ENCODE measurements around the gene SORBS2. TPM values are rescaled to one million over a fixed set of nuclear protein-coding genes. Genes with fewer than 3 reads are reported as not detected.
A peak's percentile ranks its signal among the peaks of the same experiment; 100 is the strongest.

SORBS2 gene
- 28.9 TPM for polyA plus RNA-seq (2013, experiment 1 of 2; ENCODE audit: insufficient read length)
- 23.9 TPM for polyA plus RNA-seq (2013, experiment 2 of 2; ENCODE audit: insufficient read length)

GRCh38 chr4:185811509-185812364, at the start of gene SORBS2:
TSS of gene SORBS2 (minus strand) at chr4:185812194. CDS start at chr4:185690571, 121,623 bp downstream.
- peak; percentile 13 for DNase-seq

GRCh38 chr4:185859111-185859510, 47.1 kb upstream of the SORBS2 start:
- no peak for DNase-seq

- peak; percentile 74 for DNase-seq
Measured at GRCh38 chr4:185857561-185857960, 45.6 kb upstream of the SORBS2 start.

GRCh38 chr4:185853841-185854240, 41.8 kb upstream of the SORBS2 start:
- DNase-seq, result no peak

DNA sequence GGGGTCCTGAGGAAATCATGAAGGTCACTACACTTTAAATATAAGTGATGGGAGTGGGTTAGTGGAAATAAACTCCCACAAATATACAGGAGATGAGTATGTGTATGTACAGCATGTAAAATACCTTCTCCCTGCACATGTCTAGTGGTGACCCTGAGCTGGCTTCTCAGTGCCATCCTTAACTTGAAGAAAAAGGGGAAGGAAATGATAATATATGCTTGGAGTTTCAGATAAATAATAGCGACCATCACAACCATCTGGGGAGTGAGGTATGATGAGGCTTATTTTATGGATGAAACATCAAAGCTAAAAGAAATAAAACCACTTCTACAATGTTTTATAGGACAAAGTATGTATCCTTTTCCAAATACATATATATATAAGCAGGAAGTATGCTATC, 41.0 kb upstream of the SORBS2 start:
- DNase-seq, result no peak

DNA sequence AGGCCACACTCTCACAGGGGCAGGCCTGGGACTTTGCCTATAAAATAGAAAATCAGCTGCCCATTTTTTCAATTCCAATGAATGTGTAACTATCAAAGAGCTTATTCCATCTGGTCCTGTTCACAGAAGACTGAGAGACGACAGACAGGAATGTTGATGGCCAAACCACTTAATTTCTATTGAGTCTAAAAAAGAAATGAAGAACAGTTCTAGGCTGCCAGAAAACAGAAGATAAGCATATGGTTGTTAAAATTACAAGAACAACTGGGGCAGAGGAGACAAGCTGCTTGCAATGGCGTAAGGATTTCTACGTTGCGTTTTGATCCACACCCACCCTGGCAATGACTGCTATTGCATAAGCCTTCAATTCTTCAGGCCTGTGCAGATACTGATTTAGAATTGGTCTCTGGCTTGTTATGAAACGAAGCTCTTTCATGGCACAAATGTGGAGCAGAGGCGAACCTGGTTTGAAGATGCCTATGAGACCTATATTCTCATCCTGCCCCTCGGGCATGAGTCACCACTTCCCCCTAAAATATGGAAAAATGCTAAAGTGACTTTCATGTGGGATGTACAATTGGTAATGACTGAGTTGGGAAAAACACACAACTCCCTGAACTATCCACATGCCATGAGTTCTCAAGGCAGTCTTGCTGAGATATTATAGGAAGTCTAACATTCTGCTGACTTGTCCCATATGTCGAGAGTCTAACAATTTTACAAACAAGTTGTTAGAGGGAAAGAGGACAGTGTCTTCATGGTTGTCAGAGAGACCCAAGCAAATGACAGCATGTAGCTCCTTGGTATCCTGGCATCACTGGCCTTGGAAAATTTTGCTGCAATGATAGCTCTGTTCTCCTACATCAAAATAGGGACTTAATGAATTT, 37.9 kb upstream of the SORBS2 start:
- DNase-seq, result peak; percentile 75

DNA sequence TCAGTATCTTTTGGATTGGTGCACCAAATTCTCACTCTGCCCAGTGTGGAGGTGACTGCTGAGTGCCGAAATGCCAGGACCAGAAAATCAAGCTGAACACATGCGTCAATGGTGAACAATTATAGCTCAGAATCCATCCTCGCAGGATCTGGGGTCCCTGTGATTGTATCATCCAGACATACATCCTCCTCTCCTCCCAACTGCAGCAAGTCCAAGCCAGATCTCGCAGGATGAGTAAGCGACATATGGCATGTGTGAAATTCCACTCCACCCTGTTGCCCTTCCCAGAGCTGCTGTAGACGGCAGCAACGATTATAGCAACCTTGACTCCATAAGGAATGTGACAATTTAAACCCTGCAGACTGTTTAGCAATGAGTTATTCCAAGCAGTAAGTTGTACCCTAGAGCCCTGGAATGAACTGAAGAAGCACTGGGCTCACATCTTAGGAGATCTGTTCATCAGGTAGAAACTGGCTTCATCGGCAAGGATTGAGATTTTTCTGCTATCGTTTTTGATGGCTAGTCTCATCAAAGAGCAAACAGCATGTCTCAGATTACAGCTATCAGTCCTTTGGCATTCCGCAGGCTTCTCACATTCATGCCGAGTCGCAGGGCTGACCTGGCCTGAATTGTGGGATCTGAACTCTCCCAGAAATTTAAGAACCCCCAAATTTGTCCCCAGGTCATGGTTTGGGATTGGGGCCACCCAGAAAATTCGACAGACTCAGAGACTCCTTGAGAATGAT, 35.5 kb upstream of the SORBS2 start:
- DNase-seq, result peak; percentile 98

DNA sequence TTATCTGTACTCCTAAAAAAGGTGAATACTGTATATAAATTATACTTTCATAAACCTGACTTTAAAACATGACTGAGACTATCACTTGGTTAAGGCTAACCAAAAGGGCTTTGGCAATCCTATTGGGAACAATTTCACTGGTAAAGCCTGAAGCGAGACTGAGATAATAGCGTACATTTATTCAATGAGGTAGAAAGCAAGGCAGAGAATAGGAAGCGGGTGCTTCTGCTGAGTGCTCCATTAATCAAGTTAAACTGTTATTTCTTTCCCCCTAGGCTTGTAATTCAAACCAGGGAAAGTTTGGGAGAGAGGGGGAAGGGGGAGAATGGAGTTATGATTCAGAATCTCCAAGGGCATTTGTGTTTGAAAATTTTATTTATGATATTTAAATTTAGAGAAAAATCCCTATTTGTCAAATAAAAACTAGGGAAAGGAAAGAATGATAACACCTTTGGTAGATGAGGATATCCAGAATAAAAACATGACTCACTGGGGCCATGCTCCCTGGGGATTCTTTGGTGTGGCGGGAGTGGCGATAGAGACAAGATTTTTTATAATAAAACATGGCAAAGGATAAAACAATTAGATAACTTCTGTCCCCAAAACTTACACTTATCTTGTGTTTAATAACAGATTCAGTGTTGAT, 34.6 kb upstream of the SORBS2 start:
- DNase-seq, result peak; percentile 64

- no peak for DNase-seq
Measured at GRCh38 chr4:185845966-185846365, 34.0 kb upstream of the SORBS2 start.

GRCh38 chr4:185841451-185841850, 29.5 kb upstream of the SORBS2 start:
- no peak for DNase-seq

DNA sequence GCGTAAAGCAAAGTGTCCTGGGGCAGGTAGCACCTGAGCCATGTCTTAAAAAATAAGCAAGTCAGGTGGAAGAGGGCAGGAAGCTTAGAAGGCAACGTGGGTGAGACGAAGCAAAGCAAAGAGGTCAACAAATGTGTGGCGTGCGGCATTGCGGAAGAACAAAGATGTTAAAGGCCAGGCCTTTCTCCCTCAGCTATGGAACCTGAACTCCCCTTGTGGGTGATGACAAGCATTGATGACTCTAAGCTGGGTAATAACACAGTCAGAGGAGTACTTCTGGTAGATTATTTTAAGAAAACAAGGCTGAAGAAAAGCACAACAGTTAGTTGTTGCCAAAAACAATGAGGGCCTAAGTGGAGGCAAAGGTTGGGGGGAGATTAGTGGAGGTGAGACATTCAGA, 29.0 kb upstream of the SORBS2 start:
- no peak for DNase-seq

- peak; percentile 34 for DNase-seq
Measured at GRCh38 chr4:185840201-185840600, 28.2 kb upstream of the SORBS2 start.

- peak; percentile 48 for DNase-seq
Measured at GRCh38 chr4:185839770-185840169, 27.8 kb upstream of the SORBS2 start.

GRCh38 chr4:185839194-185839712, 27.3 kb upstream of the SORBS2 start:
- DNase-seq, result peak; percentile 96

DNA sequence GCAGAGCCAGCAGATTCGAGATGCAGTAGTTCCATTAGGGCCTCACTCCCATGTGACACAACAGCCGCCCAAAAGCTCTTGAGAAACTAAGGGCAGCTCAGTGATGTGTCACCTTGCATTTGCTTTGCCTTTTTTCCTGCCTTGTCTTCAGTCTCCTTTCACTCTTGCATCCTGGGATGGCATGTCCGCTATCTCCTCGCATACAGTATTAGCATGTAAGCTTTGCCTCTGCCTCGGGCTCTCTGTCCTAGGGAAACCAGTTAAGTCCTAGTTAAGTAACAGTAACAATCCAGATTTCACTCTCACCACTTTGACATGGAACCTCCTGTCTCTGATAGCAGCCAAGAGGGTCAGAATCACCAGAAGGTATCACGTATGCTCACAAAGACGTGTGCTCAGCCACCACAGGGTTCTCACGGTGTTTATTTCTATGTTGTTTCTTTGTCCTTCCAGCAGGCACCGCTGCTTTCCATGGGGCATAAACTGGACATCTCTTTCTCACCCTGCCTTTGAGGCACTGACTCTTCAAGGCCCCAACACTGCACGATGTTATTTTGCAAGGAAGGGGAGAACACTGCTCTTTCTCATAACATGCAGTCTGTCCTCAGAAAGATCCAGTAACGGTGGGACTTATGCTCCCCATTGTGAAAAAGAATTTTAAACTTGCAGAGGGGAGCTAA, 26.7 kb upstream of the SORBS2 start:
- DNase-seq, result no peak

GRCh38 chr4:185838104-185838452, 26.1 kb upstream of the SORBS2 start:
- no peak for DNase-seq

DNA sequence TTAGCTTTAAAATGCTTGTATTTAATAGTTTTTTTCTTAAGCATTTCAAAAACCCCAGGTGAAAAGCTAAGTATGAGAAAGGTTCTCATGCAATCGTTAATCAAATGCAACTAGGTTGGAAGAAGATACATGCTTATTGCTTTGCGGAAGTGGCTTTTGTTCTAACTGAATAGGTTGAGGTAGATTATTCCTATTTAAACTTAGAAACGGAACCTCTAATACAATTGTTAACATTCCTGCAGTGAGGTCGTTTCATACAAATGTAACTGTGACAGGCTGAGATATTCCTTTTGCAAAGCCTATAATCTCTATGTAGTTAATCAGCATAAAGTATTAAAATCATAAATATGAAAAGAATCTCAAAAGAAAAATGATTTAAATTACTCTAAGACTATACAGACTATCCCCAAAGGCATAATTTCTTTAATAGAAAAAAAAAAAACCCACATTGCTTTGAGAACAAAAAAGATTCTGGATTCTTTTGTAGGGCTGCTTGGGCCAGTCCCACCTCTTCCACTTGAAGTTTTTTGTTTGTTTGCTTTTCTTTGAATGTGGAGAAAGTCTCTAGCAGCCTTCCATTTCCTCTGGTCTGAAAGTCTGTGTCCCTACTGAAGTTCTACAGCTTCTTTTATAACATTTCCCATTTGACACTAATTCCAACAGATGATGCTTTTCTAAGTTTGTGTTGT, 25.6 kb upstream of the SORBS2 start:
- DNase-seq, result no peak

DNA sequence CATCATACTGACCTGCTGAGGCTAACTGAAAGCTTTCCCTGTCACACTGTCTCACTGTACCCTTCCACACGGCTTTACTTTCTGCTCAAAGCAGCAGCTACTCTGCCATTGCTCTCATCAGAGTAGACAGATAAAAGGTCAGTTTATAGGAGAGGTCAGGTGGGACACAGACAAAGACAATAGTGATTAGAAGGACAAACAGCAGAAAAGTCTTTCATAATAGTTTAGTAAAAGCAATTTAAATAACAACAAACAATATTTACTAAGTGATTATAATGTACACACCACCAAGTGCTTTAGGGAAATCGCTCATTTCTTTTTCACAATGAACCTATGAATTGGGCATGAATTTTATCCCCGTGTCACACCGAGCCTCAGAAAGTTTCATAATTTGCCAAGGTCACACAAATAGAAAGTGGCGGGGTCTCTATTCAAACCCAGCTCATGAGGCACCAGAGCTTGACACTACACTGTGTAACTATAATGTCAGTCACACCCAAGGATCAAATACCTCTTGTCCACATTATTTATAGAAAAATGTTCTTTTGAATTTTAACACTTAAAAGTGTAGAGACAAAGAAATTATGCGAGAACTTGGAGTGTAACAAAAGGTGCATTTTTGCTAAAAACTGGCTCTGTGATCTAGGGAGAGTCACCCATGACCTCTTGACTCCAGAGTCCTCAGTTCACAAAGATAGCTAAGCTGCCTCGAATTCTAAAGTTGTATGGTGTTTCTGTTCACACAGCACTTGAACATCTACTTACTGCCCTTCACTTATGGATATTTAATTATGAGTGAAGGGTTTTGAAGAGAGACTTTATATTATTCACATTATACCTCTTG, 24.5 kb upstream of the SORBS2 start:
- no peak for DNase-seq

DNA sequence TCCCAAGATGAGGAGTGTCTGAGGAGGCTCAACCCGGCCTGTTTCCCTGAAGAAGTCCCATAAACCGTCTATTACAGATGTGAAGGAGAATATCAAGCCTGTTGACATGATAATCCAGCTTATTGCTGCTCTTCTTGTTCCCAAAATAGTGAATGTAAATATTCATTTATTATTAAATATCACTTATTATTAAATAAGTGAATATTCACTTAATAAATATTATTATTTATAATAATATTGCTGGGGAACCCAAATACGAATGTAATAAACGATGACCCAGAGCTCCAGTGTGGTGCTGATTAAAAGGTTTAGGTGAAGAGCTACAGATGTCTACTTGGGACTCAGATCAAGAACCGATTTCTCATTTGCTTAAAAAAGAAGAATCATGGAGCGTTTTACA, 23.8 kb upstream of the SORBS2 start:
- no peak for DNase-seq

DNA sequence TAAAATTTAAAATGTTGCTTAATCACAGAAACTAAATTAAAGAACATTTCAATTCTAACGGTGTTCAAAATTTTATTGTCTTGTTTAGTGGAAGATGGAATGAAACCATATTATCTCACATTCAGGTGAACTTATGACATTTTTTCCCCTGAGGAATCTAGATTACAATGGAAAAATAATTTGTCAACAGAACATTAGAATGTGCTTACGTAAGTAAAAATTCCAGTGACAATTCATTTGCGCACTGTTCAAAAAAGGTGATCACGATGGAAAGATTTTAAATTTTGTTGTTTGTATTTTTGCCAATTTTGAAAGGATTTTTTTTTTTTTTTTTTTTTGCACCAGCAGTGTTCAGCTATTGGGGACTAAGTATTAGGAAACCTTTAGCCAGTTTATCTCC, 23.3 kb upstream of the SORBS2 start:
- DNase-seq, result no peak

Measured in fibroblast of skin of scalp (primary cell).